Stimulated activated CD4-positive, alpha-beta T cell treated with anti-CD3 and anti-CD28 coated beads, Interleukin-12 subunit alpha, Interleukin-12 subunit beta, amount 100 ng/mL, for 24 hours (primary cell): ENCODE results near the gene CEP44.
"Not testable (repeated sequence)": the region's sequence is repeated elsewhere in the genome, so short reads cannot be mapped to it uniquely, and the experiment has no call there.

Experiments used
- DNase-seq, 2 experiments: peaks; one replicate each; pipeline ENCODE4 v3.0.0-alpha.2; 2020; ENCODE audit warnings: low read depth in 2 of 2

CEP44 gene

GRCh38 chr4:174324236-174324635, 40.5 kb downstream of the CEP44 start:
- DNase-seq, result no peak

GRCh38 chr4:174324725-174325124, 41.0 kb downstream of the CEP44 start:
- no peak for DNase-seq

GRCh38 chr4:174332741-174333493, 49.2 kb downstream of the CEP44 start:
- no peak for DNase-seq

GRCh38 chr4:174334628-174335027, 50.9 kb downstream of the CEP44 start:
- no peak for DNase-seq

- DNase-seq, result no peak
Observed at GRCh38 chr4:174340714-174341113, 57.0 kb downstream of the CEP44 start.

GRCh38 chr4:174349156-174349555, 65.4 kb downstream of the CEP44 start:
- DNase-seq, result no peak

GRCh38 chr4:174352061-174352819, 68.5 kb downstream of the CEP44 start:
- no peak for DNase-seq

- no peak for DNase-seq
Observed at GRCh38 chr4:174357321-174357720, 73.6 kb downstream of the CEP44 start.

GRCh38 chr4:174358410-174358809, 74.7 kb downstream of the CEP44 start:
- DNase-seq, result no peak

- DNase-seq, result no peak
Observed at GRCh38 chr4:174358829-174359228, 75.1 kb downstream of the CEP44 start.

GRCh38 chr4:174362340-174362739, 78.6 kb downstream of the CEP44 start:
- DNase-seq, result no peak

GRCh38 chr4:174363782-174364181, 80.1 kb downstream of the CEP44 start:
- not testable (repeated sequence) for DNase-seq

- no peak for DNase-seq
Observed at GRCh38 chr4:174365018-174365587, 81.4 kb downstream of the CEP44 start.

- DNase-seq, result no peak
Observed at GRCh38 chr4:174369985-174370384, 86.3 kb downstream of the CEP44 start.

GRCh38 chr4:174373821-174374220, 90.1 kb downstream of the CEP44 start:
- DNase-seq, result no peak

- no peak for DNase-seq
Observed at GRCh38 chr4:174375422-174375821, 91.7 kb downstream of the CEP44 start.

- DNase-seq, result no peak
Observed at GRCh38 chr4:174377613-174378012, 93.9 kb downstream of the CEP44 start.

- DNase-seq, result no peak
Observed at GRCh38 chr4:174378951-174379350, 95.2 kb downstream of the CEP44 start.

- not testable (repeated sequence) for DNase-seq
Observed at GRCh38 chr4:174380206-174380605, 96.5 kb downstream of the CEP44 start.

GRCh38 chr4:174380699-174381439, 97.2 kb downstream of the CEP44 start:
- no peak for DNase-seq

GRCh38 chr4:174381440-174381800, 97.7 kb downstream of the CEP44 start:
- no peak for DNase-seq
